Renal cortical epithelial cell (primary cell): Measurements from ENCODE around the gene MAP3K1. TPM values are rescaled to one million over a fixed set of nuclear protein-coding genes. Genes with fewer than 3 reads are reported as not detected.

ENCODE experiments used
- DNase-seq: peaks from one replicate; pipeline ENCODE4 v3.0.0-alpha.2; 2011; ENCODE audit warnings: low read depth
- total RNA-seq: library from RNA; depleted of rRNA; stranded (reverse); fragments of >200 nt; gene quantifications from 2 replicates; pipeline ENCODE4 v1.2.3, GENCODE V29; 2014

MAP3K1 gene
- total RNA-seq, 1 donor from 2014 or later: 67.5 TPM

DNA sequence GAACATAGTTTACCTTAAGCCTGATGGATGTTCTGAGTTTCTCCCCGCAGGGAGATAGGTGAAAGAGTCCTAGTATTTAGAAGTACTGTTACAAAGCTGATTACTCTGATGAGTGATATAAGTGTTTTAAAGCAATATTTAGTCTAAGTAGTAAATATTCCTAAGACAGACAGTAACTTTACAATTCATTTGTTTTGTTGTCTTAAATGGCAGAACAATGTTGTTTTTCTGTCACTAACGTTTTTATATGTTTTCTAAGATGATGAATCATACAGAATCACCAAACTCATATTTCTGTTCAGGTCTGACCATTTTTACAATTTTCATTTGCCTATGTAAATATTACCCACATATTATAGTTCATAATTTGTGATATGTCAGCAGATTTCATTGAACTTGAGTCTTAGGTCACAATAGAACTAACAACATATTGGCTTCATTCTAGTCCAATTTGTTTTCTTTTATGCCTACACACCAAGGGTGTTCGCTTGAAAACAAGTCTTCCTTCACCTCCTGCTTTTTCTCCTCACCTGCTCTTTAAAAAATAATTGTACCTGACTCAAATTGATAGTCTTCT is 30.6 kb downstream of the MAP3K1 start:
- DNase-seq: no peak

DNA sequence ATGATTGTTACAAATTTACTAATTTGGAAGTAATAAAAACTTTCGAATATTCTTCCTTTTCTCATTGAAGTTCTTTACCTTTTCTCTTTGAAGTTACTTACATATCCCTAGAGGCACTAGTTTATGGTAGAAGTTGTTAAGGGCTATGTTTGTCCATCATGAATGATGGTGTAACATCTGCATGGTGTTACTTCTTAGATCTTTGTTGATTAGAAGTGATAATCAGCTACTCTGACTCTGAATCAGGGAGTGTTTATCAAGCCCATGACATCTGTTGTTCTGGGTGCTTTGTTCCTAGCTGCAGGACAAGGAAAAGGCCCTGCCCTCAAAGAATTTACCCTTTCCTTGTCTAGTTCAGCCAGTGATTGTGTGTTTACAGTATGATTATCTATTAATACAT is 32.9 kb downstream of the MAP3K1 start:
- no peak for DNase-seq

DNA sequence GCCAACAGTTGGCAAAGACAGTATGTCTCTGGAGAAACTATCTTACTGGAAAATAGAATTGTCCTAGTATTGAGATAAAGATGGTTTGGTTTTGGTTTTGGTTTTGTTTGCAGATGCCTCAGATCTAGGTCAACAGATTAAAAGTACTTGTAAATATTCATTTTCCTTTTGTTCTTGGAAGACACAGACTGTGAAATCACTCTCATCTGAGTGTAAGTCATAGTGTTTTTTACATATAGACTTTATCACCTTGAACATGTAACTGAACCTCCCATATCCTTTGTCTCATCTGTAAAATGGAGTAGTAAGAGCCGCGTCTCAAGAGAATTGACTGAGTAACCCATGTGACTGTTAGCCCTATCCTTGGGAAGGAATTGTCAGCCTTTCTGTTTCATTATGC is 34.3 kb downstream of the MAP3K1 start:
- no peak for DNase-seq

DNA sequence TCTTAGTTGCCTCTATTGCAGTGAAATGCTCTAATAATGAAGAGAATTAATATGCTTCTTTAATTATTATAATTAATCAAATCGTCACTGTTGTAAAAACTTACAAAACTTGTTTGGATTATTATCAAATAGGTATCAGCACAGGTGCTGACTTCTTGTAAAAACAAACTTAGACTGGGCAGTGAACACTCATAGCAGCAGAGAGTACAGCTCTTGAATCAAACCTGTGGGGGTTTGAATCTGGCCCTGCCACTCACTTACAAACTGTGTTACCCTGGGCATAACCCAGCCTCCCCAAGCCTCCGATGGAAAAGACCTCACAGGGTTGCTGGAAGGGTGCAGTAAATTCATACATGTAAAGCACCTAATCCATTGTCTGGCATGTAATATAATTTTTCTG is 35.1 kb downstream of the MAP3K1 start:
- no peak for DNase-seq

DNA sequence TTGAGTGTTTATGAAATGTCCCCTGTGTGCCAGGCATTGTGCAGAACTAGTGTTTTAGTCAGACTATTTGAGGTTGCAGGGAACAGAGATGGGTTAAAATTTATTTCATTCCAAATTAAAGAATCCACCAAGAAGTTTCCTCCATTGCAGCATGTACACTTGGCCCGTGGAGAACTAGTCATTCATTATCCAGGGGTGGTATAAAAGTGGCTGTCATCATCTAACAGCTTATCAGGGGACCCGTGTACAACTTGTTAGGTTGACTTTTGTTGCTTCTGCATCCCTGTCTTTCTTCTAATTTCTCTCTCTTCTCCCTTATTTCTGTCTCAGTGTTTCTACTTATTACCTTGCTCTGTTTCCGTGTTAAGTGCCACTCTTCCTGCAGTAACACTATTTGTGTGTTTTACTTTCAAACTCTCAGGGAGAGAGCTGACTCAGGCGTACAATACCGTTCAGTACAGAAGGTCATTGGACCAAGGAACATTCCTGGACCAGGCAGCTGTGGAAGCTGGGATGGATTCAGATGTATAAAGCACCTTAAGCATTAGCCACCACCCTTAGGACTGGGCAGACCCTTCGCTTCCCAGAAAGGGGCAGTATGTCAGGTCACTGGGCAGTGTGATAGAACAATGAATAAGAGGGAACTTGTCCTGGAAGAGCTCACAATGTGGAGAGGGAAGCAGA is 36.1 kb downstream of the MAP3K1 start:
- DNase-seq: peak; percentile 94

DNA sequence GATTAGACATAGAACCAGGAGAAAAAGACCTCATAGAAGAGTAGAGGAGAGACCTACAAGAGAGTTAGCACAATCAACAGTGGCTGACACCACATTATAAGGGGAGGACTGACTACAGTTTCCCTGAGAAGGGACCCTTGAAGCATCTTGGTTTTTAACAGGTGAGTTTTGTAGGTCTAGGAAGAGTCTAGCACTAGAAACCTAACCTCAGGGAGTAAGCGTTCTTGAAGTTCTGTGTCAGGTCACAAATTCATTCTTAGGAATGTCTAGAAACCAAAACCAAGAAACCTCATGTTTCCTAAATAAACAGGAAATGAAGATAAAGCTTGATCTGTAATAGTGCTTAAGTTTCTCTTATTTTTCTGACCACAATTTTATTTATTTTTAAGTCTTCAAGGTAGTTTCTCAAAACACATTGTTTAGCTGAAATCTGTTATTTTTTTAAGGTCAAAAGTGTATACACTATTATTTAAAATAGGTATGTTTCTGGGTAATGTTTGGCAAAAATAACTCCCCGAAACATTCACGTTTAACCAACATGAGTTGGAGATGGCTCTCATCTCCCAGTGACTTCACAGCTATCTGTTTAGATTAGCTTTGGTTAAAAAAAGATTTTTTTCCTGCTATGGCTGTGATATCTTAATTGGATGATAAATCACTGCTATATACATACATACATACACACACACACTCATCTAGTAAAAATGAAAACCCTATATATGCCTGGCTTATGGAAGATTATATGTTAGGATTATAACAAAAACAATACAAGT is 37.1 kb downstream of the MAP3K1 start:
- DNase-seq: peak; percentile 74

DNA sequence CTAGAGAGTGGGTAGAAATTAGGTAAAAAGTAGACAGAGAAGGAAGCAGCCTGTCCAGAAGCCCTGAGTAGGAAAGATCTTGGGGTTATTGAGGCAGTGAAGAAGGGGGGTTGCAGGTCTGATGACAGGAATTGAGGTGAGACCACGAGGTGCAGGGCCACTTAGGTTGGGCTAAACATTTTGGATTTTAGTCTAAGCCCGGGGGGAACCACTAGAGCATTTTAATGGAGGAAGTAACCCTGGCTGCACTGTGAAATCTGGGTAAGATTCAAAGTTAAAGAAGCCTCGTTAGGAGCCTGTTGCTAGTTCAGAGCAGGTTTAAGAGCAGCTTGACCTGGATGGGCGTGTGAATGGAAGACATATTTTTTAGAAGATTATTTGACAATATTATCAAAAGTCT is 38.3 kb downstream of the MAP3K1 start:
- no peak for DNase-seq

DNA sequence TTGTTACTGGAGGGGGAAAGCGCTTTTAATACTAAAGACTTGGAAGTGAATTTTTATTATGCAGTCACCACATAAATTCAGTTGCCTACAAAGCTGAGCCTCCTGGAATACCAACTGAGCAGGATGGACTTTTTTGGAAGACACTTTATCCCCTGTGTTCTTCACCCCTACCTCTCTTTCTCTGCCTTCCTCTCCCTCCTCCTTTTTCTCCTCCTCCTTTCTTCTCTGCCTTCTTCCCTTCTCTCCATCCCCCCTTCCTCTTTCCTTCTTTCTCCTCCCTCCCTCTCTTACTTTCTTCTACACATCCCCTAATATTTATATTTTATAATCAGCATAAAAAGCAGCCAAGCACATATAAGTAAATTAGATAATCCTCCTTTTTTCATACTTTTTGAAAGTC is 39.6 kb downstream of the MAP3K1 start:
- no peak for DNase-seq

DNA sequence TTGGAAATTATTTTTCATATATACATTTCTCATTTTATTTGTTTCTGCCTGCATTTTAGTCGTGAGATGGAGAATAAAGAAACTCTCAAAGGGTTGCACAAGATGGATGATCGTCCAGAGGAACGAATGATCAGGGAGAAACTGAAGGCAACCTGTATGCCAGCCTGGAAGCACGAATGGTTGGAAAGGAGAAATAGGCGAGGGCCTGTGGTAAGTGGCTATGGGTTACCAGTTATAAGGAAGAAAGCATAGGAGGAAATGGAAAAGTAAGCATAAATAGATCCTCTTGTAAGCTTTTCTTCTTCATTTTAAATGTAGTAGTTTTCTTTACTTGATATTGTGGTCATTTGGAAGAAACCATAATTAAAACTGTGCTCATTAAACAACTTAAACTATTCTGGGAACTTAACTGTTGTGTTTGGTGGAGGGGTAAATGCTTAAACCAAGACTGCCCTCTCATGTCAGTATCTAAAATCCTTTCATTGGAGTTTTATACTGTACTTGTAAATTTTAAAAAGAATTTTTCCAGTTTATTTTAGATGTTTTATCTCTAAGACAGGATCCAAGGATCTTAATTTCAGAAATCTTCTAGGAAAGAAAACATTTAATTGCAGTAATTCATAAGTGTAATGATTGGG is 41.3 kb downstream of the MAP3K1 start:
- DNase-seq: no peak

DNA sequence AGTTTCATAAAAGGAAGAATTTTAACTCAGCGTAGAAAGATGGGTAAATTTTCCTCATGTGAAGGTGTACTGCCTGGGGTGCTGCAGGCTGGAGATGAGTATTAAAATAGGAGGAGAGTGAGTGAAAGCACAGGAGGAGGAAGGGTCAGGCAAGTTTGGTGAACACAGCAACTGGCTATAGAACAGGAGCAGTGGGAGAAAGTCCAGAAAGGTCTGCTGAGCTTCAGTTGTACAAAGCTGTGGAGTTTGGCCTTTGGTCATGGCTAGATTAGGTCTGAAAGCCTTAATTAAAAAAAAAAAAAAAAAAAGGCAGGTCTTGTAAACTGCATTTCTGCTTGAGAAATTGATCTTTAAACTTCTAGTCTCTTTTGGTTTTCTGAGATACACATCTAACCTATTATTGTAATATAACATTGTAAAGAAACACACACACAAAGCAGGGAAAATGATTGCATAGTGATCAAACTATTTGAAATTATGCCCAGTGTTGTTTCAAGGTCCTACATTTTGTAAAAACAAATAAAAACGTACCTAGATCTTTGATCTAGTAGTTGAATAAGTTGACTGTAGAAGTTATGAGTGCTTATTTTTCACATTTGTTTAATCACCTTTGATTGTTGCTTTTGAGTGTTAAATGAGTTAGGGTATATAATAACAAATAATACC is 43.6 kb downstream of the MAP3K1 start:
- DNase-seq: no peak

DNA sequence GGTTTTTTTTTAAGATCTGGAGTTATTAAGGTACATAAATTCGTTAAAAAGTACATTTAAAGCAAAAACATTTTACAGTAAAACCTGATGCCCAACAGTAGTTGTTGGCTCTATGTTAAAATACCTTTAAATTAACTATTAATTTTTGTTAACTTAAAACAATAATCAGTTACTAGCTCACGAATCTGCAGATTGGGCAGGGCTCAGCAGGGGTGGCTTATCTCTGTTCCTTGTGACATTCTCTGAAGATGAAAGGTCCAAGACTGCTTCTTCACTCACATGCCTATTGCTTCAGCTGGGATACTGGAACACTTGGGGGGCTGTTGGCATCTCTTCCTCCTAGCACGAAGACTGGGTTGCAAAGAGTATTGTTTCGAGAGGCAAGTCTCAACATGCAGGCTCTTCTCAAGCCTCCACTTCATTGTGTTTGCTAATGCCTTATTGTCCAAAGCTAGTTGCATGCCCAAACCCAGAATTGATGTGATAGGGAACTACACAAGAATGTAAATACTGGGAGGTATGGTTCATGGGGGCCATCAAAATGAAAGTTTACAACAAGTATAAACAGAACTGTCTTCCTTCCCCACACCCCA is 46.6 kb downstream of the MAP3K1 start:
- DNase-seq: no peak

DNA sequence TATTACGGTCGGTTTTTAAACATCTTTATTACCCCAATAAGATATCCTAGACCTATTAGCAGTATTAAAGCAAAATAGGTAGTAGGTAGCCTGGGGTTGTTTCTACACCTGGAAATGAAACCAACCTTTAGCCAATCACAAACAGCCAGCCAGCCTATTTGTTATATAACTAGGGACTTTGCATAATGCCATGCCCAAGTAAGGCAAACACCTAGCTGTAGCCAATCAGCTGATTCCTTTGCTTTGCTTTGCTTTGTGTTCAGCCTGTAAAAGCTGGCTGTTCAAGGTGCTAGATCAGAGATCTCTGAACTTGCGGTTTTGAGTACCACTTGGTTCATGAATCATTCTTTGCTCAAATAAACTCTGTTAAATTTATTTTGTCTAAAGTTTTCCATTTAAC is 47.6 kb downstream of the MAP3K1 start:
- no peak for DNase-seq

DNA sequence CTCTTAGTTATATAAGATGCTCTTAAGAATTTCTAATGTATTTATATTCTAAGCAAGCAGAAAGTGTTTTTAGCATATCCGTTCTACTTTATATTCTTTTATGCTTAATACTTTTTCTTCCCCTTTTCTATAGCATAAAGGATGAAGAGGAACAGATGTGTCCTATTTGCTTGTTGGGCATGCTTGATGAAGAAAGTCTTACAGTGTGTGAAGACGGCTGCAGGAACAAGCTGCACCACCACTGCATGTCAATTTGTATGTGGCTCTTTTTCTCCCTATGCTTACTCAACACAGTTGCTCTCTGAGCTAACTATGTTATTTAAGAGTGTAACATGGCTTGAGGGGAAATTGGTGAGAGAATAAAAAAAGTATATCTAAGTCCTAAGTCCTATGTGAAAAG is 56.4 kb downstream of the MAP3K1 start:
- DNase-seq: no peak

DNA sequence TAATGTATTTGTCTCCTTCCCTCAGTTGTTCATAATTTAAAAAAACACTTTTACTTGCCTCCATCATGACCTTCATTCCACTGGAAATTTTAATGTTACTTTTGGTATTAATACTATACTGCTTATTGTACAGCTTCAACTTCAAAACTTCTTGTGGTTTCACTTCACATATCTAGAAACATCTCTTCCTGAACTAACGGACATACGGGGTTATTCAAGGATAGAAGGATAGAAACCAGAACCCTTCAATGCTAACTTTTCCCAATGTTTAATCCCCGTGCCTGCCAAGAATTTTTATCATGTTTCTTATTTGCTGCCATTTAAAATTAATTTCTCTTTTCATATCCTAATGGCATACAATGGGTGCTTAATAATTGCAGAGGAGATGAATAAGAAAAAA is 57.7 kb downstream of the MAP3K1 start:
- no peak for DNase-seq

DNA sequence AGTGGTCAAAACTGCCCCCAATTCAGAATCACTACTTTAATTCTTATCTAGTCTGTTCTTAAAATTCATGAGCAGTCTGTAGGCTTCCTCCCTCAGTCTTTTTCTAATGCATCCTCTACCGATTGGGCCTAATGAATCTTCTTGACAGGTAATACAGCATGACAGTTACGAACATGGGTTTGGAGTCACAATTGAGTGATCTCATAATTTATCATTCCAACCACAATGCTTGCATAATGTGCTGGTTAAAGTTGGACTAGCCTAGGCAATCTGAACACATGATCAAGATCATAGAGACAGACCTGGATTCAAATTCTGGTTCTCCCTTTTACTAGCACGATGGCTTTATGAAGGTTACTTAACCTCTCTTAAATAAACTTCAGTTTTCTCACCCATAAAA is 61.0 kb downstream of the MAP3K1 start:
- peak; percentile 84 for DNase-seq

DNA sequence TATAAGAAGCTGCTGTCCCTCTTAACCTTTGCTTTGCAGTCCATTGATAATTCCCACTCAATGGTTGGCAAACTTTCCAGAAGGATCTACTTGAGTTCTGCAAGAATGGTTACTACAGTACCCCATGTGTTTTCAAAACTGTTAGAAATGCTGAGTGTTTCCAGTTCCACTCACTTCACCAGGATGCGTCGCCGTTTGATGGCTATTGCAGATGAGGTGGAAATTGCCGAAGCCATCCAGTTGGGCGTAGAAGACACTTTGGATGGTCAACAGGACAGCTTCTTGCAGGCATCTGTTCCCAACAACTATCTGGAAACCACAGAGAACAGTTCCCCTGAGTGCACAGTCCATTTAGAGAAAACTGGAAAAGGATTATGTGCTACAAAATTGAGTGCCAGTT is 66.2 kb downstream of the MAP3K1 start:
- DNase-seq: no peak

DNA sequence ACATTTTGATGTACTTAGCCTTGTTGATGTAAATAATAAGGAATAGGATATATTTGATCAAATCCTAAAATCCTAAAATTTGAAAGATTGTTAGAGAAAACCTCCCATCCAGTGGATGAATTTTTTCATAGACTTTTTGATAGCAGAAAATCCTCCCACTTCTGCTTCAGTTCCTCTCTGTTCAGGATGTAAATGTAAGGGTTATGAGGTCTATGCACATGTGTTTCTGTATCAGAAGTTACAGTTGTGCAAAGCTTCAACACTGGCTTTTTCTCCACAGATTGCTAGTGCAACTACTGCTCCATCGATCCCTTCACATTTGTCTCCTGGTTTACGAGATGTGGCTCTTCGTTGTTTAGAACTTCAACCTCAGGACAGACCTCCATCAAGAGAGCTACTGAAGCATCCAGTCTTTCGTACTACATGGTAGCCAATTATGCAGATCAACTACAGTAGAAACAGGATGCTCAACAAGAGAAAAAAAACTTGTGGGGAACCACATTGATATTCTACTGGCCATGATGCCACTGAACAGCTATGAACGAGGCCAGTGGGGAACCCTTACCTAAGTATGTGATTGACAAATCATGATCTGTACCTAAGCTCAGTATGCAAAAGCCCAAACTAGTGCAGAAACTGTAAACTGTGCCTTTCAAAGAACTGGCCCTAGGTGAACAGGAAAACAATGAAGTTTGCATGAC is 78.1 kb downstream of the MAP3K1 start:
- no peak for DNase-seq

DNA sequence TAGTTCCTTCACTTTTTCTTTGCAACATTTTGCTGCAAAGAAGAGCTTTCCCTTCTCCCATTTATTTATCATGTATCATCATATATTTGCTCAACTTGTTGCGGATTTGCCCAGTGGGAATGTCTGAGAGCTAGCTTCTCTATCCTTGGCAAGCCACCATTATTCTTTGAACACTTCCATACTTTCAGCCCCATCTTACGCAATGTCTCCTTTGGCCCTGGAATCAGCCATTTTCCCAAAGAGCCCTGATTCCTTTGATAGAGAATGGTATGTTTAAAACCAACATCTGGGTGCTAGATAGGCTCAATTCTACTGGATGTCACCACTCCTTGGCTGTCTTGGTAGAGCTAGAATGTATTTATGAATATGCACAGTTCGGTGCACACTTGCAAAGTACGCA is 81.4 kb downstream of the MAP3K1 start:
- no peak for DNase-seq

DNA sequence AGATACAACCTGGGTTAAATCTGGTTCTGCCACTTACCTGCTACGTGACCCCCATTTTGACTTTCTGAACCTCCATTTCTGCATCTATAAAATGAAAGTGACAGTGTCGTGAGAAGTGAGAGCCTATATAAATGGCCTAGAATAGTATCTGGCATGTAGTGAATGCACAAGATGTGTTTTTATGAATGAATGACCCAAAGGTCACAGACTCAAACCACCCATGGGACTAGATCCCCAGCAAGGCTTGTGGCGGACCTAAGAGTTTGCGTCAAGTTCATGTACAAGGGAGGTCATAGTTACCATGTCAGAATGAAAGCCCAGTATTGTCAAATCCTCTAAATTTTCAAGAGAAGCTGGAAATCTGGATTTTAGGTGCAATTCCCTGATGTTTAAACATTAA is 82.9 kb downstream of the MAP3K1 start:
- DNase-seq: no peak

DNA sequence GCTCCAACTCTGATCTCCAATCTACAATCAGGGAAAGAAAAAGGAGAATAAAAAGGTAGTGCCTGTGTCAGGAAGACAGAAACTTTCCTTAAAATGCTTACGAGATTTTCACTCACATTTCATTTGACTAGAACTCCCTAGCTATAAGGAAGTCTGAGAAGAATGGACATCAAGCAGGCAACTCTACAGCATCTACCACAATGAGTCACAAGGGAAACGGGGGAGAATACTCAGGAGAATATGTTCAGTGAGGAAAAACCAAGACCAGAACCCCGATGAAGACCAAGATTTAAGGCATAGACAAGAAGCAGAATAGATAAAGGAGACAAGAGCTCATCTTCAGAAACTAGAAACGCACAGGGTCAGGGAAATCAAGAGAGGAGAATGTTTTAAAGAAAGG is 85.0 kb downstream of the MAP3K1 start:
- peak; percentile 56 for DNase-seq
